Body of pancreas (tissue), 4 donors: ENCODE measurements around the gene TYROBP. TPM values are rescaled to one million over a fixed set of nuclear protein-coding genes. Genes with fewer than 3 reads are reported as not detected.
"Not testable (repeated sequence)": the region's sequence is repeated elsewhere in the genome, so short reads cannot be mapped to it uniquely, and the experiment has no call there.

Experiments
- ATAC-seq: fragments of 150-250 bp; one replicate; pipeline ENCODE4 v1.9.1; 2016
- DNase-seq, 4 donors: peaks; one replicate each; pipeline ENCODE4 v3.0.0-alpha.2; 2019
- H3K27ac ChIP-seq, 4 donors: fragments of 200-600 bp; sonication (generic); 1 replicate in 3 of 4; 2 replicates in 1 of 4; pipeline versions ENCODE4 v1.5.1 to v1.6.1; 2016 to 2019; ENCODE audit warnings: mild to moderate bottlenecking in 1 of 4, mixed read lengths in 1 of 4, moderate library complexity in 1 of 4
- H3K27me3 ChIP-seq, 2 donors: fragments of 200-600 bp; sonication (generic); one replicate each; pipeline ENCODE4 v1.6.0; 2016; ENCODE audit warnings: mild to moderate bottlenecking in 1 of 2
- H3K36me3 ChIP-seq, 2 donors: fragments of 200-600 bp; sonication (generic); replicated peaks in 1 of 2; 2 replicates each; pipeline ENCODE4 v1.5.1; 2016; ENCODE audit warnings: low read depth in 2 of 2; ENCODE audit not compliant: insufficient read depth in 1 of 2
- H3K4me1 ChIP-seq: fragments of 200-600 bp; sonication (generic); one replicate; pipeline ENCODE4 v1.6.0; 2016
- H3K4me3 ChIP-seq, 2 donors: fragments of 200-600 bp; sonication (generic); 1 replicate in 1 of 2; 2 replicates in 1 of 2; pipeline ENCODE4 v1.5.1; 2016 to 2019
- H3K9me3 ChIP-seq, 3 donors: fragments of 200-600 bp; sonication (generic); 1 replicate in 2 of 3; 2 replicates in 1 of 3; pipeline ENCODE4 v1.5.1; 2016
- CTCF ChIP-seq, 7 experiments: fragments of 450-650 bp in 4 of 7; fragments of 200-600 bp in 3 of 7; sonication (generic) in 3 of 7; IDR thresholded peaks; one replicate each; pipeline ENCODE4 v1.5.1; 2016 to 2019; ENCODE audit warnings: antibody characterized with exemption in 7 of 7
- POLR2A ChIP-seq, 3 donors: fragments of 450-650 bp; IDR thresholded peaks; one replicate each; pipeline ENCODE4 v1.6.1; 2016; ENCODE audit warnings: antibody characterized with exemption in 3 of 3, mild to moderate bottlenecking in 2 of 3
- WGBS, 2 donors: methylation state at CpG; one replicate each; pipeline ENCODE4 v1.1.5; 2017; 5-methylcytosine and 5-hydroxymethylcytosine counted together
- intact Hi-C: fragments of 100-400 bp; cut with DNase I; formaldehyde crosslinking; loops from one replicate; pipeline ENCODE4 v1.15.1; 2023
- total RNA-seq, 2 donors: library from RNA; depleted of rRNA; stranded (reverse); fragments of >200 nt; gene quantifications; one replicate each; pipeline ENCODE4 v1.1.0, GENCODE V29; 2016

Gene TYROBP
- total RNA-seq, 2 donors from 2014 or later = 19.2 to 38.6 TPM

DNA sequence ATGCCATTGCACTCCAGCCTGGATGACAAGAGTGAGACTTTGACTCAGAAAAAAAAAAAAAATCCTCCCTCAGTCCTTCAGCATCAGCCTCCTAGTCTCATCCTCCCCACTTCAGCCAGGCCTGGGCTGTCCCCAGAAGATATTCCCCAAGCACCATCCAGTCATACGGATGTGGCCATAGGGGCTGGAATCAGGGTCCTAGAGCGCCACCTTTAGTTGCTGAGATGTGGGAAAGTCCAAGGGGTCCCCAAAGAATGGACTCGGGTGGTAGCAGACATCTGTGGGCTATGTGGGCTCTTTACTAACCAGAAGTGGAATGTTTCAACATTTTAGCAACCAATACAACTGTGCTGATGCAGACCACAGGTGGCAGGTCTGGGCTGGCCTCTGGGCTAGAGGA is 3.1 kb upstream of the TYROBP start:
- H3K27ac ChIP-seq = no peak overlapping the region
- DNase-seq = no peak
- intact Hi-C loops = no loop called here

GRCh38 chr19:35910355-35910754 is 2.3 kb upstream of the TYROBP start:
- WGBS, 2 donors = 80 to 81% methylated on average over 14 of the region's 14 CpGs
- intact Hi-C loops, H3K27me3 ChIP-seq, H3K4me3 ChIP-seq, ATAC-seq, H3K36me3 ChIP-seq, H3K9me3 ChIP-seq, H3K27ac ChIP-seq, DNase-seq: not testable (repeated sequence)
- H3K4me1 ChIP-seq = peaks cover 21% of the 10 kb centered on the region

More for the DNA sequence above, 3.1 kb upstream of the TYROBP start:
- ATAC-seq = no peak
- H3K9me3 ChIP-seq = no peaks in the 10 kb centered on the region
- H3K4me3 ChIP-seq = no peak overlapping the region
- 51 to 56% methylated on average over 3 of the region's 3 CpGs for WGBS, 2 donors
- no peaks in the 10 kb centered on the region for H3K36me3 ChIP-seq
- TF ChIP-seq CTCF (IDR thresholded peaks at IDR 0.05) = no peak
- TF ChIP-seq POLR2A (IDR thresholded peaks at IDR 0.05) = no peak
- H3K27me3 ChIP-seq = no peaks in the 10 kb centered on the region
- peaks cover 21% of the 10 kb centered on the region for H3K4me1 ChIP-seq

GRCh38 chr19:35909684-35910035 is 1.6 kb upstream of the TYROBP start:
- Histone ChIP-seq H3K4me3 (no peak overlapping the region), H3K36me3 (no peaks in the 10 kb centered on the region), H3K27ac (peak overlapping the region in 2 of 4 donors; percentile 2 to 60), H3K27me3 (no peaks in the 10 kb centered on the region), H3K4me1 (peaks cover 21% of the 10 kb centered on the region), H3K9me3 (no peaks in the 10 kb centered on the region)
- WGBS, 2 donors = 62 to 71% methylated on average over 3 to 6 of the region's 6 CpGs
- TF ChIP-seq CTCF (IDR thresholded peaks at IDR 0.05) (no peak), POLR2A (IDR thresholded peaks at IDR 0.05) (no peak)
- intact Hi-C loops = no loop called here
- no peak for ATAC-seq
- DNase-seq = no peak

GRCh38 chr19:35908973-35909683 is 1.0 kb upstream of the TYROBP start:
- Histone ChIP-seq H3K4me3 (no peak overlapping the region), H3K27ac (peak overlapping the region in 2 of 4 donors; percentile 2 to 92)
- peak in 3 of 4 donors; percentile 30 to 86 (median 31) for DNase-seq

DNA sequence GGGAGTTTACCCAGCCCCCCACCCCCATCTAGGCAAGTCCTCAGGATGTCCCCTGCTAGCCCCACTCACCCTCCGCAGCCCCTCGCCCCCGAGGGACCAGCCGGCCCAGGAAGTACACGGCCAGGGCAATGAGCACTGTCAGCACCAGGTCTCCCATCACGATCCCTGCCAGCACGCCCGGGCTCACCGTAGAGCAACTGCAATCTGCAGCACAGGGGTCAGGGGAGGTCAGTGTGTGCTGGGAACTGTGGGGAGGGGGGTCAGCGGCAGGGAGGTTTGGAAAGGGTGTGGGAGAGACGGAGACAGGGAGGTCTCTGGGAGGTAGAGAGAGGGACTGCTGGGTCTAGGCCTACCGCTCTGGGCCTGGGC is 734 bp downstream of the TYROBP start:
- peak overlapping the region in 1 of 4 donors; percentile 92 for H3K27ac ChIP-seq
- no peaks in the 10 kb centered on the region for H3K9me3 ChIP-seq
- 51 to 53% methylated on average over 9 to 11 of the region's 12 CpGs for WGBS, 2 donors
- intact Hi-C loops = no loop called here
- H3K4me1 ChIP-seq = peaks cover 21% of the 10 kb centered on the region
- DNase-seq (no peak), ATAC-seq (no peak)
- no peaks in the 10 kb centered on the region for H3K27me3 ChIP-seq
- no peaks in the 10 kb centered on the region for H3K36me3 ChIP-seq
- TF ChIP-seq CTCF (IDR thresholded peaks at IDR 0.05) = no peak
- no peak for TF ChIP-seq POLR2A (IDR thresholded peaks at IDR 0.05)
- H3K4me3 ChIP-seq = no peak overlapping the region

More at GRCh38 chr19:35908973-35909683, 1.0 kb upstream of the TYROBP start:
- no peaks in the 10 kb centered on the region for H3K36me3 ChIP-seq
- TF ChIP-seq CTCF (IDR thresholded peaks at IDR 0.05) (no peak), POLR2A (IDR thresholded peaks at IDR 0.05) (peak in 2 of 3 donors; percentile 21 to 69)
- peaks cover 21% of the 10 kb centered on the region for H3K4me1 ChIP-seq
- H3K27me3 ChIP-seq = no peaks in the 10 kb centered on the region
- 66 to 83% methylated on average over 9 to 10 of the region's 10 CpGs for WGBS, 2 donors
- no peaks in the 10 kb centered on the region for H3K9me3 ChIP-seq
- intact Hi-C loops = no loop called here
- ATAC-seq = peak; percentile 36
